Stimulated activated CD4-positive, alpha-beta T cell treated with anti-CD3 and anti-CD28 coated beads, Interleukin-15, amount 100 ng/mL, for 1 hour (primary cell): ENCODE data around the gene ITPR1.

Experiments
- DNase-seq, 2 donors: peaks; one replicate each; pipeline ENCODE4 v3.0.0-alpha.2; 2020; ENCODE audit warnings: low read depth in 1 of 2, low spot score in 1 of 2

ITPR1 gene

DNA sequence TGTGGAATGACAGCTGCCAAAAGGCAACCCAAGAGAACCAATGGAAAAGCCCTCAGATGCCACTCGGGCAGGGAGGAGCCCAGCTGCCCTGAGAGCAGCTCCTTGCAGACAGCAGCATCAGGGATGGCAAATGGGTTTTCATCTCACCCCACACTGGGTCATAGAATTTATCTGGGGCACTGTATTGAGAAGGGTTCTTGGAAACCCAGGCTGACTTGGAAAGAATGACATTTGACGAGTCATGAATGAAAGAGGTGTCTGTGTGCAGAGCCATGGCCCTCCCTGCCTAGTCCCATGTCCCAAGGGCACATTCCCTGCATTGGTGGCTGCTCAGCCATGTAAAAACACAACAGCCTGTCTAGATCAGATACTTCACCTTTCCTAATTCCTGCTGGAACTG, 328.2 kb downstream of the ITPR1 start:
- no peak for DNase-seq

DNA sequence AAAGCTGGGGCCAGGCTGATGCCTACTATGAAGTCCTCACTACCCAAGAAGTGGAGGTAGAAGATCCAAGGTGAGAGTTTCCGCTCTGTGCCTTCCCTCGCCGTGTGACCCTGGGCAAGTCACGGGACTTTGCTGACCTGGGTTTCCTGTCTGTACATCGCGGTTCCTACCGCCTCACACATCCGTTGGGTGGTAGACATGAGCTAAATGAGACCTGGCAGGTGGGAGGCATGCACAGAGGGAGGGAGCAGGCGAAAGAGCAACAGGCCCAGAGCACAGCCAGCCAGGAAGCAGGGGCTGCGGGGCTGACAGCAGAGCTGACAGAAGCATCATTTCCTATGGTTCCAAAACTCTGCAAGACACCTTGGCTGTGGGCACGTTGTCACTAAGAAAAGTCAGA, 328.8 kb downstream of the ITPR1 start:
- peak; percentile 40 to 69 for DNase-seq

DNA sequence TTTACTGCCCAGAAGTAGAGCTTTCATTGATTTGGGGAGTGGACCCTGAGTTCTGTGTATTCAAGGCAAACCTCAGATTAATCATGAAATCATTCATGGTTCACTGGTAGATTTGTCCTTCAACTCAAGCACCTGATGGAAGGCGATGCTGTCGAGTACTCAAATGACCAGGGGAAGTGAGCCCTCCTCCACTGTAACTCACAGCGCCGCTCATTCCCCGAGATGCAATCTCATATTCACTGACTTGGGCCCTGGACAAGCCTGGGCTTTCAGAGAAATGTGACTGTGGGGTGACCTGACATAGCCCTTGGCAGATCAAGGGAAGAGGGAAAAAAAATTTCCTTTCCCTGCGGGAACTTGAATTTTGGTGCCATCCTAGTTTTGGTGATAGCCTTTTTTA, 329.4 kb downstream of the ITPR1 start:
- no peak for DNase-seq

DNA sequence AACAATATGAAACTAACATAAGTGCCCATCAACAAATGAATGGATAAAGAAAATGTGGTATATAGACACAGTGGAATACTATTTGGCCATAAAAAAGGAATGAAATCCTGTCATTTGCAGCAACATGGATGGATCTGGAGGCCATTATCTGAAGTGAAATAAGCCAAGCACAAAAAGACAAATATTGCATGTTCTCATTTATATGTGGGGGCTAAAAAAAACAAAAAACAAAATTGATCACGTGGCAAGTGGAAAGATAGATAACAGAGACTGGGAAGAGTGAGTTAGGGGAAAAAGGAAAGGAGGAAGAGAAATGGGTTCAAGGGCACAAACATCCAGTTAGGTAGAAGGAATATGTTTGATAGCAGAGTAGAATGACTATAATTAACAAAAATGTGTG, 330.2 kb downstream of the ITPR1 start:
- DNase-seq: no peak

DNA sequence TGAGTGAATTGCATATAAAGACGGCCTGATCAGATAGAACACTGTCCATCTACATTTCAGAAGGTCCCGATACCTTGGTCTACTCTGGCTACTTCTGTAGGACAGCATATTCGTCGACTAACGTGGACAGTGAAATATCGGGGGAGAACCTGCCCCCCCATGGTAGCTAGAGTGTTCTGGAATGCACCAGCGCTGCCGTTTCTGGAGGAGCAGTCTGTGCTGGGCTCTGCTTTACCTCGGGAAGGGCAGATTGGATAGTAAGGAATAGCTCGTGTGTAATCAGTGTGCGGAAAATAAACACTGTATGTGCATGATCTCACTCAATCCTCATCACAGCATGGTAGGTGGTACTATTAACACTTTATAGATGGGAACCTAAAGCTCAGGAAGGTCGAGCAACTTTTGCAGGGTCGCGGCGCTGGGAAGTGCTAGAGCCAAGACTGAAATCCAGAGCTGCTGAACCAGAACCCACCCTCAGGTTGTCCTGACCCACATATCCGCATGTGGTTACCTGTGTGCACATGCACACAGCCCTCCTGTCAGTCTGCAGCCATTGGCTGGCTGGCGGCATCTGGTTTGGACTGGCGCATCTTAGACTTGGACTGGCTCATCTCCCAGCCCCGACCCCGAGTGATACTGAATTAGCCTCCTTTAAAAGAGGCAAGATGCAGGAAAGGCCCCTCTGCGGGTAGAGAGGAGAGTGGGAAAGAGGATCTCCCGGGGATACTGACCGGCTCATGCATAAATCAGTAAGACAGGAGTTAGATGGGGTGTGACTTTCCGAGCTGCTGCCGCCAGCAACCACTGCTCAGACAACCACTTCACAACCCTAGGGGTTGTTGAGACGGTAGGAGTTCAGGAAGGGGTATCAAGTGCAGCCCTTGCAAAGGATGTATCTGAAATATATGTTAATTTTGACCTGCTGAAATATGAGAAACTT, 331.1 kb downstream of the ITPR1 start:
- no peak for DNase-seq

DNA sequence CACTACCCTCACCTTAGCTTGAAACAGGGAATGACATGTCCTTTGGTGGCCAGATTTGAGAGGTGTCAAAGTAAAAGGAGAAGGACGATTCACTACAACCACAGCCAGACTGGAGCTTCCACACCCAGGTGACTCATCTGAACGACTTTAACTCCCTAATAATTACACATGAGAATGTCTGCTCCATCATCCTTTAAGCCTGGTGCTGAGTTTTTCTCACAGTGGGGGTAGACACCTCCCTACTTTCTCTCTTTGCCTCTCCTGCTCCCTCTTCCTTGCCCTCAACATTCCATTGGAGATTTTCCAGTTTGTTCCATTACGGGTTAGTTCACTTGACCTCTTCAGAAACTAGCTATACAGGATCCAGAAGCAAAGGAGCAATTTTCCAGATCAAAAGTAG, 331.8 kb downstream of the ITPR1 start:
- DNase-seq: no peak

DNA sequence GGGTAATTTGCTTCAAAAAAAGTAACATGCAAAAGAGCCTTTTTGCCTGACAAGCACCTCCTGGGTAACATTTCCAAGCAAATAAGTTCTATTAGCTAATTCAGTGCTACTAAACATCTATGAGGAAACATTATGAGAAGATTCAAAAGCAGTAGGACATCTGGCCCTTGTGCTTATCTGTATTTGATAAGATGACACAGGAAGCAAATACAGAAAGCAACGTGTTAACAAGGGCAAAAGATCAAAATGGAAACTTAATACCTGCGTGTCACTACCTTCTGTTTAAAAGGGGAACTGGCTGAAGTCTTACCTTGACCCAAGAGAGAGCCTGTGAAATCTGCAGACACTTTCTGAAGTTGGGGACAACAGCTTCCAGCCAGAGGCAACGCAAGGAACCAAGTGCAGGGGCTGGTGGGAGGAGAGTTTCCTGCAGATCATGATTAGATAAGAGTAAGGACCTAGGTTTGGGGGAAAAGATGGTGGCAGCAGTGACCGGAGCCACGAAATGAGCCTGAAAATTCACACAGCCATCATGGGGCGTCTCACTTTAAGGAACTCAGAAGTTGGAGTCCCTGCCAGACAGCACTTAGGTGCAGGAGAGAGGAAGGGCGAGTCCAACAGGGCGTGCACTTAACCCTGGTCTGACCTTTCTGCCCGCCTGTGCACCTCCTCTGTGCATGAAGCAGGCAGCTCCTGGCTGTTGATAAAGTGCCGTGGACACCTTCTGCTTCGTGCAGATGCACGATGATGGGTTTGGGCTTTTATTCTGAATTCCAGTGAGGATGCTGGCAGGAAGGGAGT, 332.5 kb downstream of the ITPR1 start:
- no peak for DNase-seq

DNA sequence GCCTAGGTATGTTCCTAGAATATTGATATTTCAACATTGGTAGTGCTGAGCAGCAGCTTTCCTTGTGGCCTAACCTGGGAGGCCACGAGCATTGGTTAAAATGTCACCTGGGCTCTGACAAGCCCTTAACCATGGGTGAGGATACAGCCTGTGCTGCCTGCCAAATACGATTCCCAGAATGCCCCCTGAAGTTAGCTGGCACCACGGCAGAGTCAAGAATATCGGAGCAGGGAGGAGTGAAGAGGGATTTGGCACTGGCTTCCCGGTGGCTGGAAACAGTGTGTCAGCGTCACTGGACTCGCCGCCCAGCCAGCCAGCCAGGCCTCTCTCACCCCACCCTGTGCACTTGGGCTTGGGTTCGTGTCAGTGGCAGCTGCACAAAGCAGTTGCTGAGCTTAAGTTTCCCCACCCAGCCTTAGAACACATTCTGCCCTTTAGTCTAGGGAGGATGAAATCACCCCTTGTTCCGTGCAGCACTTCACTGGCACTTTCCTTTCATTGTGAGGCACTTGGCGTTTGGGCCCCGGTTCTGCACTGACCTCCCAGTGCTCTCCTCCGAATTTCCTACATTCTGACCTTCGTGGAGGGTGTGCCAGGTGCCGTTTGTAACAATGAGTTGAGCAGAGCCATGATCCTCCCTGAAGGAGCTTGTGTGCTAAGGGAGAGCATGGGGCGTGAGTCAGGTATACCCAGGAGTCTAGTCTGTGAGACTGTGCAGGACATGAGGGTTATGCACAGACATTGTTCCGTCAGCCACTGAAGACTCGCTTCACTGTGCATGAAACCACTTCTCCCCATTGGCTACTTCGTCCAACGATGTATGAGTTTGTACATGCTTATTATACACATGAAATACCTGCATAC, 333.3 kb downstream of the ITPR1 start:
- DNase-seq: no peak

DNA sequence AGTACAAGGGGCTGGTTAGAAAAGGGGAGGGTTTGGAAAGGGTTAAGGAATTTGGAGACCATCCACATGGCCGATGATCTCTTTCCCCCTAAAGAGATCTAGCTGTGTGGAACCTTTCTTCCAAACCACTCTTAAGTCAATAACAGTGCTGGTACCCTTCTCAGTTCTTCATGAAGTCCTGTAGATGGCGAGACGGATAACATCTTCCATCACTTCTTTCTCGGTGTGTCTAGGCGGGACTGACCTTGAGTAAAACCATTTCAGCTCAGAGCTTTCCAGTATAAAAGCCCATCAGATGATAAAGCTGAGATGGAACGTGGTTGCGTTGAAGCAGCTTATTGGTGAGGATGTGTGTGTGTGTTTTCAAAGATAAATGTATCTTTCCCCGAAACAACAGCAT, 334.6 kb downstream of the ITPR1 start:
- no peak for DNase-seq

DNA sequence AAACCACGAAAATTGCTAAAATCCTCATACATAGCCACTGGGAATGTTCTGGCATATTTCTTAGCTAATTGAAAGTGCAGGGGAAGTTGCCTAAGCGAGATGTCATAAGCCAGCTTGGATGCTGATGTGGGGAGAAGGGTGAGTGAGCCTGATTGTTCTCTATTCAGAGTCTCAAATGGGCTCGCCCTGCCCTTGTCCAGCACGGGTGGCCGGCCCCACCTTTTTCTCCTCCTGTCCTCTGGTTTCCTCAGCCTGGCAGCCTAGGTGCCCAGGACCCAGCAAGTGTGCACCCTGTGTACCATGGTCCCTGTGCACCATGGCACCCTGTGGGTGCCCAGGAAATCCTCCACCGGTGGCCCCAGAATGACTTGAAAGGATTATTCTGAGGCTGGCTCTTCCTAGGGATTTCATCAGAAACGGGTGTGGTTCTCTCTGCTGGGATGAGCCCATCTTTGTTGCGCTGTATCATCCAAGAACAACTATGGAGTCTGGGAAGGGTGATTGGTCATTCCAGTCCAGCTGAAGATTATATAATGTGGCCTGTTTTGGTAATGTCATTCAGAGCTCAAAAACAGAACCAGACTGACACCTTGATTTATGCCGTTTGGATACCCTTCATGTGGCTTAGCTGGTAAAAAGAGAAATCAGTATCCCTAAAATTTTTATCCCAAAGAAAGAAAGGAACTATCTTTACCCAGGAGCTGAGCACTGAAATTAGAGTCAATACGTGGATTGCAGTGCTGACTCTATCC, 335.3 kb downstream of the ITPR1 start:
- no peak for DNase-seq

DNA sequence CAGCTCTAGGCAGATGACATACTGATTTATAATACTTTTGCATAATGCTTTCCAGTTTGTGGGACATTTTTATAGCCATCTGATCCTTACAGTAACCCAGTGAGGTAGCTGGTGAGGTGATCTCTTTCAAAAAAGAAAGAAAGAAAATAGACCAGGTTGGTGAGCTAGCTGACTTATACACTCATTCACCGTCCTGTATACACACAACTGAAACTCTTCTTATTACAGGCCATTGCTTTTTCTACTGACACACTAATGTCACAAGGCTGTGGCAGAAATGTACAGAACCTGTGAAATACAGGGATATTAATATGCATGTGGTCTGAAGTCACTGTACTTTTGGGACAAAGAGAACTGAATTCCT, 335.9 kb downstream of the ITPR1 start:
- DNase-seq: no peak

DNA sequence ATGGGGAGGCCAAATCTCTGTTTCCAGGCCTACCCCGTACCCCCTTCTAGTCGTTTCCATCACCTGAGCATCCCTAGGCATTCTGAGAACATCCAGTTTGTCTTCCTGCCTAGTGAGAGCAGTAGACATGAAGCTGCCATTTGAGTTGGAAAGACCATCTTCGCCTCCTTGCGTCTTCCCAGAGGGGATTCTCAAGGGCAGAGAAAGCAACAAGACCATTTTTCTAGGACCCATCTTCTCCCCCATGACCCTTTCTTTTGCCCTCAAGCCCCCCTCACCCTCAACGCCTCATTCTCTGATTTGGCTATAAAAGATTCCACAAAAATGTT, 337.4 kb downstream of the ITPR1 start:
- no peak for DNase-seq

DNA sequence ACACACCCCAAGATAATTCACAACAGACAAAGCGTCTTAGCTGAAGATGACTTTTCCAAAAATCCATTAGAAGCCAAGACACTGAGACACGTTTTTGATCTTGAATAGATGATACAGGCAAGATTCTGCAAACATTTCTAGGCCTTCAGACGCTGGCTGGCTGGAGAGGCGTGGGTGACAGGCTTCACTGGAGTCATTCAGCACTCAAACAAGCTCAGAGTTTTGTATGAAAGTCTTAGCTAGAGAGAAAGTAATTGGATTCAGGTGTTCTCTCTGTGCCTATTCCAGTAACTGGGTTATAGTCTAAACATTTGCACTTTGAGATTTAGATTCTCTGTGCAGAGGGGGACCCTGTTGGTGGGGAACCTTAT, 338.4 kb downstream of the ITPR1 start:
- no peak for DNase-seq

DNA sequence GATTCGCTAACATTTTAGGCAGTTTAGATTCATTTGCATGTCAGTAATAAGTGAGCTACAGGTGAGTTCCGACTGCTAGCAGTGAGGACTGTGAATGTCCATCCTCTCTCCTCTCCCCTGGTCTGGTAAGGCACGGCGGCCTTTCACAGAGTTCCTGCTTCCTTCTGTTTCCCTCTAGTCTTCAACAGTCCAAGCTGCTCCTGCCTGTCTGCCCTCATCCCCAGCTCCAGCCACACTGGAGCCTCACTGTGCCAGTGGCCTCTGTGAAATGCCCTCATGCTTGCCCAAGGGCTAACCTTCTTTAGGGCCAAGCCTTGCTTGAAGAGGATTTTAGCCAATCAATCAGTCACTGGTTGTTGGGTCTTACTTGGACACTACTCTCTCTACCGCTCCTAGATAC, 340.3 kb downstream of the ITPR1 start:
- no peak for DNase-seq

DNA sequence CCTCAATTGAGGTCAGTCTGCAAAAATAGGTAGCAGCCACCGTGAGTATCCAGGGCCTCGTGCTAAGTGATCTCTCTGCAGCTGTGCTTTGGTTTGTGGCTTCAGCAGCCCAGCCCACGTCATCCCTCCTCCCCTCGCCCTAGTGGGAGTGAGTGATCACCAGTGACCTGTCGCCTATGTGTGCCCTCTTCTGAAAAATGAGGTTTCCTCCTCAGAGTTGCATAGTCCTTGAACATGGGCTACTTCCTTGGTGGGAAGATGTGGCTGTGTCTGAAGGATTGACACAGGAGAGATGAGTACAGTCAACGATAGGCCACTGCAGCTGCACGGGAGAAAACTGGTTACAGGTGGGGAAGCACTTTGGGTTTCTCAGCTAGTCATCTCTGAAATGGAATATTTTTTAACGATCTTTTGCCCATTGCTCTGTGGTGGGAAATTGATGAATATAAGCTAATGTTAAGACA, 341.3 kb downstream of the ITPR1 start:
- DNase-seq: peak; percentile 30 to 53

DNA sequence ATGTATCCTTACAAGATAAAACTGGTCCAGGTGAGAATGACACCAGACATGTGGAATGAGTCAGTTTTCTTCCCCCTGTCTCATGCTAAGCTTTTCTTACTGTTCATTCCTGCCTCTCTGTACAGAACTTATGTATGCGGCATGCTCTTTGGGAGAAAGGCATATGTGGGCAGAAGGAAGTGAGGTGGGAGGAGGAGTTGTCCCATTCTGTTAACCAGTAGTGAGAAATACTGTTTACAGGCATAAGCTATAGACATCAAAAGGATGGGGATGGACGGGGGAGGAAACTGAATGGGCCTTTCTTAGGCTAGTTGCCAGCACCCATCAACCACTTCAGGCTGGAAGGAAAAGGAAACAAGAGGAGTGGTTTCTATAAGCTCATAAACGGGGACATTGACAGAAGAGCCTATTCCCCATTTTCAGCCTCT, 342.5 kb downstream of the ITPR1 start:
- DNase-seq: no peak

DNA sequence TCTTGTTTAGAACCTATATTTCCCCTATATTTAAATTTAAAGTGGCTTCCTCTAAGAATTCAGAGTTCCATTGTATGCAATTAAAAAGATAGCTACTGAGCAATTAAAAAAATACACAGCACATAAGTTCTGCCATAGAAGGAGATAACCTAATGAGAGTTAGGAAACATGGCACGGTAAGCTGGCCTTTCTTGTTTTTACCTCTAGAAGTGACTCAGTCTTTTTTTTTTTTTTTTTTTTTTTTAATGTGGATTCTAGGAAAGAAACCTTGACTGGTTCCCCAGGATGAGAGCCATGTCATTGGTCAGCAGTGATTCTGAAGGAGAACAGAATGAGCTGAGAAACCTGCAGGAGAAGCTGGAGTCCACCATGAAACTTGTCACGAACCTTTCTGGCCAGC, 343.4 kb downstream of the ITPR1 start:
- DNase-seq: no peak

DNA sequence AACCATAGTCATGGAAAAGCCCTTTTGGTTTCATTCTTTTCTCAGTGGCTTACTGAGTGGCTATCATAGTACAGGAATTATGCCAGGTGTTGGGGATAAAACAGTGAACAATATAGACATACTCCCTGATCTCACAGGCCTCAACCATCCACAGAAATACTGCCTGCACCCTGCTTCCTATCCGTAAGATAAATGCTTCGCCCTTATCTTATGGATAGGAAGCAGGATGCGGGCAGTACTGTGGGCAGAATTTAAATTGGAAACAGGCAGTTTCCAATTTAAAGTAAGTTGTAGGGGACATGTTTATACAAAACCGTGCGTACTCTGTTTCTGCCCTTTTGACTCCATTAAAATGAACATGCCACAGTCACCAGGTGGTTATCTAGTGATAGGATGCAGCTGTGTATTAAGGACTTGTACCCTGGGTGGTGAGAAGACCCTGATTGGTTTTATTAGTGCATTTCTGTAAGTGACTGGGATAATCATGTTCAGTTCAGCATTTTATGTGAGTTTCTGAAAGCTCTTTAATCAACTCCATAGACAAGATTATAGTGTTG, 344.3 kb downstream of the ITPR1 start:
- no peak for DNase-seq

DNA sequence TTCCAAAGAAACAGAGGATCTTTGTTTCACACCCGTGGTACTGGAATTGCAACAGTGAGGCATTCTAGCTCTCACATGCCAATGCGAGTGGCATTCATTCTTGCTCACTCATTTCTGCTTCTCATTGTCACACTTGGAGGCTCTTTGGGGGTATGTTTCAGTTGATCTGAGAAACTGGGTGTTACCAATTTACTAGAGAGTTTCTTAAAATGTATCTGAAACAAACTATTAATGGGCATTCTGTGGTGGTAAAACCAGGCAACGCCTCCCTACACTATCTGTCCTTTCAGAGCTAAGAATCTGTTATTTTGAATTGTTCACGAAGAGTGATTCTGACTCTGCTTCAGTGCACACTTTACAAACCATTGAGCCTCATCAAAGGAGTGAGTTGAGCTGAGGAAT, 345.5 kb downstream of the ITPR1 start:
- DNase-seq: no peak

DNA sequence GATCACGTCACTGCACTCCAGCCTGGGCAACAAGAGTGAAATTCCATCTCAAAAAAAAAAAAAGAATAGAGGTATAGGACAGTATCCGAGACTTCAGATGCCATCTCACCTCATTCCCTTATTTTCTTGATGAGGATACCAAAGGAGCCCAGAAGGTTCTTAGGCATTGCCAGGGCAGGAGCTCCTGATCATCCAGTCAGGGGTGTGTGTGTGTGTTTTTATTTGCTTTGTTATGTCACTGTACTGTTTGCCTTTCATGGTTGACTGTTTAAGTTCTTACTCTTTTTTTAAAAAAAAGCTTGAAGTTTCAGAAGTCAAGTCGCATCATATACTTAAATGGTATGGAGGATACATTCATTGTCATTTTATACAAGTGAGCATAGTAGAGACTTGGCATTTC, 346.1 kb downstream of the ITPR1 start:
- DNase-seq: no peak

DNA sequence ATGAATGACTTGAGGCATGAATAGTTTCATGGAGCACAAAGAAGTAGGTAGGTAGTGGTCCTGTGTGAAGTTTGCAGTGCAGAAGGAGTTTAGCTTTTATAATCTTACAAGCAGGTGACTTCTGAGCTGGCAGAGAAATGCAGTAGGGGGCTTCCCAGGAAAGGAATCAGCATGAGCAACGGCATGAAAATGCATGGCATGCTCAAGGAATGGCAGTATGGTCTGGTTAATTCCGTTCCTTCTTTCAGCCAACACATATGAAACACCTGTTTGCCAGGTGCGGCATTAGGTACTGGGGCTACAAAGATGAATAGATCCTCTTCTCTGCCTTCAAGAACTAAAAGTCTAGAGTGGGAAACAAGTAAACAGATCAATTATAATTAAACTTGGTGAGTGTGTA, 348.1 kb downstream of the ITPR1 start:
- DNase-seq: no peak
